H9 (cell line): ENCODE measurements around the gene BEST2. TPM values are rescaled to one million over a fixed set of nuclear protein-coding genes. Genes with fewer than 3 reads are reported as not detected.
"Not testable (repeated sequence)": the region's sequence is repeated elsewhere in the genome, so short reads cannot be mapped to it uniquely, and the experiment has no call there.

Experiments
- DNase-seq: peaks from one replicate; pipeline ENCODE4 v3.0.0-alpha.2; 2017
- H2AFZ ChIP-seq: one replicate; pipeline ENCODE4 v1.6.1; 2013; ENCODE audit warnings: mild to moderate bottlenecking, low read length, control low read depth, moderate library complexity
- H2AK5ac ChIP-seq: 2 replicates; pipeline ENCODE4 v1.6.1; 2013; ENCODE audit warnings: low read length, control low read depth, mixed read lengths; ENCODE audit not compliant: insufficient read length
- H2BK120ac ChIP-seq: one replicate; pipeline ENCODE4 v1.6.1; 2013; ENCODE audit warnings: low read depth, mild to moderate bottlenecking, low read length, control low read depth, inconsistent platforms; ENCODE audit not compliant: poor library complexity, severe bottlenecking
- H2BK12ac ChIP-seq: 2 replicates; pipeline ENCODE4 v1.6.1; 2013; ENCODE audit warnings: low read length, control low read depth, mixed read lengths, low read depth; ENCODE audit not compliant: insufficient read length
- H2BK15ac ChIP-seq: 2 replicates; pipeline ENCODE4 v1.6.1; 2013; ENCODE audit warnings: low read depth, low read length, control low read depth
- H2BK20ac ChIP-seq: one replicate; pipeline ENCODE4 v1.6.1; 2013; ENCODE audit warnings: low read depth, mild to moderate bottlenecking, low read length, control low read depth, inconsistent platforms; ENCODE audit not compliant: poor library complexity, severe bottlenecking
- H2BK5ac ChIP-seq: 2 replicates; pipeline ENCODE4 v1.6.1; 2013; ENCODE audit warnings: low read length, control low read depth, mixed read lengths; ENCODE audit not compliant: insufficient read length
- H3K14ac ChIP-seq: 2 replicates; pipeline ENCODE4 v1.6.1; 2013; ENCODE audit warnings: low read length, control low read depth; ENCODE audit not compliant: insufficient read depth
- H3K18ac ChIP-seq: 2 replicates; pipeline ENCODE4 v1.6.1; 2013; ENCODE audit warnings: low read depth, mild to moderate bottlenecking, mixed read lengths, low read length, control low read depth; ENCODE audit not compliant: insufficient read length
- H3K23ac ChIP-seq: 2 replicates; pipeline ENCODE4 v1.6.1; 2013; ENCODE audit warnings: low read length, control low read depth, mixed read lengths, low read depth; ENCODE audit not compliant: insufficient read length
- H3K23me2 ChIP-seq: 2 replicates; pipeline ENCODE4 v1.6.1; 2013; ENCODE audit warnings: low read depth, mild to moderate bottlenecking, mixed read lengths, low read length, control low read depth; ENCODE audit not compliant: insufficient read length, poor library complexity, severe bottlenecking
- H3K27ac ChIP-seq: 2 replicates; pipeline ENCODE4 v1.5.1; 2013; ENCODE audit warnings: low read length, control low read depth, mixed read lengths, low read depth; ENCODE audit not compliant: insufficient read length
- H3K27me3 ChIP-seq: 2 replicates; pipeline ENCODE4 v1.6.1; 2013; ENCODE audit warnings: low read length, control low read depth, inconsistent platforms; ENCODE audit not compliant: insufficient read depth
- H3K4ac ChIP-seq: 2 replicates; pipeline ENCODE4 v1.6.1; 2013; ENCODE audit warnings: low read depth, mild to moderate bottlenecking, control low read depth, inconsistent platforms, low read length, moderate library complexity
- H3K4me1 ChIP-seq: 2 replicates; pipeline ENCODE4 v1.6.1; 2013; ENCODE audit warnings: low read length, control low read depth, inconsistent platforms; ENCODE audit not compliant: insufficient read depth
- H3K4me2 ChIP-seq: 2 replicates; pipeline ENCODE4 v1.6.1; 2013; ENCODE audit warnings: low read length, control low read depth, mixed read lengths; ENCODE audit not compliant: insufficient read length, insufficient read depth
- H3K56ac ChIP-seq: 2 replicates; pipeline ENCODE4 v1.6.1; 2013; ENCODE audit warnings: low read depth, mild to moderate bottlenecking, mixed read lengths, low read length, control low read depth; ENCODE audit not compliant: insufficient read length
- H3K79me1 ChIP-seq: 2 replicates; pipeline ENCODE4 v1.6.1; 2013; ENCODE audit warnings: low read depth, mild to moderate bottlenecking, moderate library complexity, low read length, control low read depth, inconsistent platforms; ENCODE audit not compliant: insufficient read depth, poor library complexity, severe bottlenecking
- H3K79me2 ChIP-seq: 2 replicates; pipeline ENCODE4 v1.6.1; 2013; ENCODE audit warnings: low read length, control low read depth, inconsistent platforms; ENCODE audit not compliant: insufficient read depth
- H3K9ac ChIP-seq: 2 replicates; pipeline ENCODE4 v1.6.1; 2013; ENCODE audit warnings: low read length, control low read depth, mixed read lengths; ENCODE audit not compliant: insufficient read length; ENCODE audit errors: extremely low read depth
- H3K9me3 ChIP-seq: one replicate; pipeline ENCODE4 v1.6.1; 2013; ENCODE audit warnings: low read depth, low read length, inconsistent platforms; ENCODE audit not compliant: control insufficient read depth
- H3T11ph ChIP-seq: one replicate; pipeline ENCODE4 v1.6.1; 2013; ENCODE audit warnings: mild to moderate bottlenecking, low read length, control low read depth, inconsistent platforms
- H4K20me1 ChIP-seq: one replicate; pipeline ENCODE4 v1.6.1; 2013; ENCODE audit not compliant: control insufficient read depth, insufficient read length, insufficient read depth
- H4K5ac ChIP-seq: 2 replicates; pipeline ENCODE4 v1.6.1; 2013; ENCODE audit warnings: low read depth, mild to moderate bottlenecking, mixed read lengths, low read length, control low read depth; ENCODE audit not compliant: insufficient read length
- H4K8ac ChIP-seq: replicated peaks from 2 replicates; pipeline ENCODE4 v1.6.1; 2013; ENCODE audit warnings: low read length, control low read depth, mixed read lengths, low read depth; ENCODE audit not compliant: insufficient read length
- H4K91ac ChIP-seq: 2 replicates; pipeline ENCODE4 v1.6.1; 2013; ENCODE audit warnings: low read depth, mild to moderate bottlenecking, moderate library complexity, mixed read lengths, low read length, control low read depth; ENCODE audit not compliant: insufficient read length
- H3K27ac Mint-ChIP-seq, 3 experiments: 2 replicates in 2 of 3; 3 replicates in 1 of 3; pipeline ENCODE4 v1.8.0; 2020 to 2021; ENCODE audit warnings: mixed read lengths in 3 of 3, mild to moderate bottlenecking in 1 of 3, moderate library complexity in 1 of 3
- H3K27me3 Mint-ChIP-seq: 2 replicates; pipeline ENCODE4 v1.8.0; 2021; ENCODE audit warnings: low read depth, mild to moderate bottlenecking, moderate library complexity, mixed read lengths
- H3K36me3 Mint-ChIP-seq, 3 experiments: 2 replicates in 2 of 3; 3 replicates in 1 of 3; pipeline ENCODE4 v1.8.0; 2020 to 2021; ENCODE audit warnings: low read depth in 3 of 3, mixed read lengths in 3 of 3; ENCODE audit not compliant: insufficient read depth in 1 of 3
- H3K4me1 Mint-ChIP-seq, 2 experiments: 2 replicates each; pipeline ENCODE4 v1.8.0; 2020; ENCODE audit warnings: mixed read lengths in 2 of 2
- H3K4me3 Mint-ChIP-seq, 2 experiments: 2 replicates in 1 of 2; 3 replicates in 1 of 2; pipeline ENCODE4 v1.8.0; 2020 to 2021; ENCODE audit warnings: mild to moderate bottlenecking in 2 of 2, mixed read lengths in 2 of 2, moderate library complexity in 1 of 2
- H3K9me3 Mint-ChIP-seq, 2 experiments: 2 replicates in 1 of 2; 3 replicates in 1 of 2; pipeline ENCODE4 v1.8.0; 2020; ENCODE audit warnings: mild to moderate bottlenecking in 2 of 2, mixed read lengths in 2 of 2, moderate library complexity in 1 of 2
- CTCF ChIP-seq: fragments of 200-600 bp; sonication (generic); conservative IDR thresholded peaks from 3 replicates; pipeline ENCODE4 v1.8.0; 2021; ENCODE audit warnings: antibody characterized with exemption, mild to moderate bottlenecking
- WGBS: extraction: QIAGEN DNeasy Blood & Tissue Kit; methylation state at CpG from one replicate; pipeline ENCODE4 v1.1.7; 2013; ENCODE audit warnings: missing lambda C conversion rate, low lambda C conversion rate, mixed read lengths; ENCODE audit not compliant: insufficient read length; ENCODE audit errors: extremely low coverage; 5-methylcytosine and 5-hydroxymethylcytosine counted together
- total RNA-seq: library from RNA; stranded (reverse); gene quantifications from 2 replicates; pipeline ENCODE4 v1.2.1, GENCODE V29; 2021

BEST2 gene
- total RNA-seq, 1 experiment from 2014 or later, result 1.6 TPM

GRCh38 chr19:12712077-12712476, 39.5 kb upstream of the BEST2 start:
- not testable (repeated sequence) for H3K4me1 Mint-ChIP-seq, H2BK20ac ChIP-seq, H3K79me1 ChIP-seq, H3K18ac ChIP-seq, H3K27me3 Mint-ChIP-seq, H4K5ac ChIP-seq, H3K4me2 ChIP-seq, H3K79me2 ChIP-seq, H4K91ac ChIP-seq, H2AFZ ChIP-seq, H3K27ac ChIP-seq, H3K4me1 ChIP-seq, H2BK12ac ChIP-seq, H3K56ac ChIP-seq, H2BK120ac ChIP-seq, H3K27me3 ChIP-seq, DNase-seq, H3K4me3 Mint-ChIP-seq, H3K9me3 Mint-ChIP-seq, H2BK15ac ChIP-seq, H3K9me3 ChIP-seq, H3K23me2 ChIP-seq, H3K23ac ChIP-seq, H3K14ac ChIP-seq, H3K9ac ChIP-seq, H4K8ac ChIP-seq, H4K20me1 ChIP-seq, H3T11ph ChIP-seq, H3K4ac ChIP-seq, H3K27ac Mint-ChIP-seq, H2AK5ac ChIP-seq, H2BK5ac ChIP-seq
- peak; percentile 56 for TF ChIP-seq CTCF
- WGBS, result no CpG with 5 or more reads among the region's 14 CpGs
- peaks cover 52 to 86% (median 84%) of the 10 kb centered on the region in 3 experiments; a peak in 6 of 7 replicates for H3K36me3 Mint-ChIP-seq

- not testable (repeated sequence) for H3K79me2 ChIP-seq, H3K4me3 Mint-ChIP-seq
- WGBS, result no CpG with 5 or more reads among the region's 9 CpGs
Observed at GRCh38 chr19:12713304-12713703, 38.3 kb upstream of the BEST2 start.

More at GRCh38 chr19:12713304-12713703, 38.3 kb upstream of the BEST2 start:
- not testable (repeated sequence) for H4K20me1 ChIP-seq, H4K8ac ChIP-seq, H3K23ac ChIP-seq, H3K79me1 ChIP-seq, H2BK20ac ChIP-seq, H2BK5ac ChIP-seq, H3T11ph ChIP-seq, H3K27ac ChIP-seq, H2AFZ ChIP-seq, H3K4me1 Mint-ChIP-seq, H4K91ac ChIP-seq, H3K56ac ChIP-seq, H2BK120ac ChIP-seq, H3K4ac ChIP-seq, H3K27me3 ChIP-seq, H3K4me1 ChIP-seq, H3K27me3 Mint-ChIP-seq, H2AK5ac ChIP-seq, H2BK15ac ChIP-seq, H3K27ac Mint-ChIP-seq, H3K9me3 ChIP-seq, H3K4me2 ChIP-seq, H3K14ac ChIP-seq, H3K9ac ChIP-seq, H2BK12ac ChIP-seq, H3K18ac ChIP-seq, H3K23me2 ChIP-seq, DNase-seq, H4K5ac ChIP-seq, H3K9me3 Mint-ChIP-seq
- peaks cover 53 to 86% (median 77%) of the 10 kb centered on the region in 3 experiments; a peak in 6 of 7 replicates for H3K36me3 Mint-ChIP-seq
